ENCODE results near the gene PACRG.

- TF ChIP-seq POLR2A (IDR thresholded peaks at IDR 0.05) (no peak), CTCF (IDR thresholded peaks at IDR 0.05 in 4 of 5, conservative IDR thresholded peaks at IDR 0.05 in 1 of 5) (no peak)
These were observed 2.7 kb downstream of the PACRG start for GRCh38 chr6:162730502-162730901.

Data from gastrocnemius medialis (tissue), 4 donors.